ENCODE measurements around the gene PVRIG.

PVRIG gene

DNA sequence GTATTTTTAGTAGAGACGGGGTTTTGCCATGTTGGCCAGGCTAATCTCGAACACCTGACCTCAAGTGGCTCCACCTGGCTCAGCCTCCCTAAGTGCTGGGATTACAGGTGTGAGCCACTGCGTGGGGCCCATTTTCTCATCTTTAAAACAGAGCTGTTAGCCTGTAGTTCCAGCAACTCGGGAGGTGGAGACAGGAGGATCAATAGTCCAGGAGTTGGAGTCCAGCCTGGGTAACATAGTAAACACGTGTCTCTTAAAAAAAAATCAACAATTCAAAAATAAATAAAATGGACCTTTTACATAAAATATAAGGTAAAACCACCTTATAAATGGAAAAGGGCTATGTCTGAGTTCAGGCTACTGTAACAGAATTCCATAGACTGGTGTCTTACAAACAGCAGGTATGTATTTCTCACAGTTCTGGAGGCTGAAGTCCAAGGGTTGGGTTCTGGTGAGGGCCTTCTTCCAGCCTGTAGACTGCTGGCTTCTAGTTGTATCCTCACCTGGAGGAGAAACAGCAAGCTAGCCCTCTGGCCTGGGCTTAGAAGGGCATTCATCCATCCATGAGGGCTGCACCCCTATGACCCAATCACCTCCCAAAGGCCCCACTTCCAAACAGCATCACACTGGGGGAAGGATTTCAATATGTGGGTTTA, 7.0 kb upstream of the PVRIG start:
- TF ChIP-seq, protein P1, sequence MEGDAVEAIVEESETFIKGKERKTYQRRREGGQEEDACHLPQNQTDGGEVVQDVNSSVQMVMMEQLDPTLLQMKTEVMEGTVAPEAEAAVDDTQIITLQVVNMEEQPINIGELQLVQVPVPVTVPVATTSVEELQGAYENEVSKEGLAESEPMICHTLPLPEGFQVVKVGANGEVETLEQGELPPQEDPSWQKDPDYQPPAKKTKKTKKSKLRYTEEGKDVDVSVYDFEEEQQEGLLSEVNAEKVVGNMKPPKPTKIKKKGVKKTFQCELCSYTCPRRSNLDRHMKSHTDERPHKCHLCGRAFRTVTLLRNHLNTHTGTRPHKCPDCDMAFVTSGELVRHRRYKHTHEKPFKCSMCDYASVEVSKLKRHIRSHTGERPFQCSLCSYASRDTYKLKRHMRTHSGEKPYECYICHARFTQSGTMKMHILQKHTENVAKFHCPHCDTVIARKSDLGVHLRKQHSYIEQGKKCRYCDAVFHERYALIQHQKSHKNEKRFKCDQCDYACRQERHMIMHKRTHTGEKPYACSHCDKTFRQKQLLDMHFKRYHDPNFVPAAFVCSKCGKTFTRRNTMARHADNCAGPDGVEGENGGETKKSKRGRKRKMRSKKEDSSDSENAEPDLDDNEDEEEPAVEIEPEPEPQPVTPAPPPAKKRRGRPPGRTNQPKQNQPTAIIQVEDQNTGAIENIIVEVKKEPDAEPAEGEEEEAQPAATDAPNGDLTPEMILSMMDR (IDR thresholded peaks at IDR 0.05): no peak

DNA sequence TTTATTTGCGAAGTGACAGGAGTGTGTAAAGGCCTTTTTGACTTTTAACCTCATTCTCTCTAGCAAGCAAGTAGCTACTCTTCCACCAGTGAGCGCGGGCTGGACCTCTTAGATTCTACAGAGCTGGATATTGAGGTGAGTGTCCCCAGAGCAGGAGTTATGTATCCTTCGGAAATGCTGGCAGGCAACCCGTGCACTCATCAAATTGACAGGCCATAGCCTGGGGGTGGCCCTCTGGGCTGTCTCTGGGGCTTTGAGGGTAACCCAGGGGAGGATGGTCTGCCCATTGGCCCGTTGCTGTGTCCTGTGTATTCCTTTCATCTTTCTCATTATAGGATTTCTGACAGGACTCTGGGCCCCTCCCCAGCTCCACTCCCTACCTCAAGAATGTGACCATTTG, 6.1 kb upstream of the PVRIG start:
- TF ChIP-seq, protein P1 (IDR thresholded peaks at IDR 0.05): no peak

DNA sequence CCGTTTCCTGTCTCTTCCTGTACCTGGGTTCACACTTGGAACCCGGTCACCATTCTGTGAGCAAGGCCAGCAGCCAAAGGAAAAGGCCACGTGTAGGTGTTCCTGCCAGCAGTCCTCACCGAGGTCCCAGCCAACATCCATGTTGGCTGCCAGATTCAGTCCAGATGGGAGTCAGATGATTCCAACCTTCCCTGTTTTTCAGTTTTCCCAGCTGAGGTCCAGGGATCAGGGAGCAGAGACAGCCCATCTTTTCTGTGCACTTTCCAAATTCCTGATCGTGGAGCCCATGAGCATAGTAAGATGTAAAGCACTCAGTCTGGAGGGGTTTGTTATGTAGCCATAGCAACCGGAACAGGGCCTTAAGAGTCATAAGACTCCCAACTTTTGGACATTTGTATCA, 3.9 kb upstream of the PVRIG start:
- TF ChIP-seq, protein P1 (IDR thresholded peaks at IDR 0.05): no peak

DNA sequence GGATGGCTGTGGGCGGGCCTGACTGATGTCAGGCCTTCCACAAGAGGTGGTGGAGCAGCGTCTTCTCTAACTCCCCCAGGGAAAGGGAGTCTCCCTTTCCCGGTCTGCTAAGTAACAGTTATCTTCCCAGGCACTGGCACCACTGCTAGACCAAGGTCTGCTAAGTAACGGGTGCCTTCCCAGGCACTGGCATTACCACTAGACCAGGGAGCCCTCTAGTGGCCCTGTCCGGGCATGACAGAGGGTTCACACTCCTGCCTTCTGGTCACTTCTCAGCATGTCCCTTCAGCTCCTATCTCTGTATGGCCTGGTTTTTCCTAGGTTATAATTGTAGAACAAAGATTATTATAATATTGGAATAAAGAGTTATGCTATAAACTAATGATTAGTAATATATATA, 1.8 kb upstream of the PVRIG start:
- TF ChIP-seq, protein P1 (IDR thresholded peaks at IDR 0.05): 0 out of 2 replicates have a peak, but pooled peaks have one; percentile 14

DNA sequence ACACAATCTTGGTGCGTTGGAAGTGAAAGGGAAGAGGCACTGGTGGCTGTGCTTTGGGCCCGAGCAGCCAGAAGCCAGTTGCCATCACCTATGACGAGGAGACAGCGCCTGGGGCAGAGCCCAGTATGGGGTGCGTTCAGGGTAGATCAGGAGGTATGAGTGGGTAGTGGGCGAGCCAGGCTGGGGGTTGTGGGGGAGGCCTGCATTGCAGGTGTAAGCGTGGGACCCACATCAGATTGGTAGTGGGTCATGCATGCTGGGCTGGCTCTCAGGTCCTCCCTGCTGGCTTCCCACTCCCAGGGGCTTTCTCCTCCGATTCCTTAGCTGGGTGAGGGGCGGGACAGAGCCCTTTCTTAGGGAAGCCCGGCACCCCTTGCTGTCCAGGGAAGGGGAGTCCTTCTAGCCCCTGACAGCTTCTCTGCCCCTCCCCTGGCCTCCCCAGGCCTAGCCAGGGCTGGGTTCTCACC, 445 bp upstream of the PVRIG start:
- TF ChIP-seq, protein P1 (IDR thresholded peaks at IDR 0.05): no peak

DNA sequence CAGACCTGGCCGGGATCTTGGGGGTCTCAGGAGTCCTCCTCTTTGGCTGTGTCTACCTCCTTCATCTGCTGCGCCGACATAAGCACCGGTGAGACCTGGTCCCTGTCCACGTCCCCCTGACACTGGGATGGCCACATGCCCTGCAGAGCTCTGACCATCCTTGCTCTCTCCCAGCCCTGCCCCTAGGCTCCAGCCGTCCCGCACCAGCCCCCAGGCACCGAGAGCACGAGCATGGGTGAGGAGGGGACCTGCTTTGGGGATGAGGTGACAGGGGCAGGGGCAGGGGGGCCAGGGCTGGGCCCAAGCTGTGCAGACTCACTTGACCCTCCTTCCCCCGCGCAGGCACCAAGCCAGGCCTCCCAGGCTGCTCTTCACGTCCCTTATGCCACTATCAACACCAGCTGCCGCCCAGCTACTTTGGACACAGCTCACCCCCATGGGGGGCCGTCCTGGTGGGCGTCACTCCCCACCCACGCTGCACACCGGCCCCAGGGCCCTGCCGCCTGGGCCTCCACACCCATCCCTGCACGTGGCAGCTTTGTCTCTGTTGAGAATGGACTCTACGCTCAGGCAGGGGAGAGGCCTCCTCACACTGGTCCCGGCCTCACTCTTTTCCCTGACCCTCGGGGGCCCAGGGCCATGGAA, 959 bp downstream of the PVRIG start:
- TF ChIP-seq, protein P1 (IDR thresholded peaks at IDR 0.05): no peak

DNA sequence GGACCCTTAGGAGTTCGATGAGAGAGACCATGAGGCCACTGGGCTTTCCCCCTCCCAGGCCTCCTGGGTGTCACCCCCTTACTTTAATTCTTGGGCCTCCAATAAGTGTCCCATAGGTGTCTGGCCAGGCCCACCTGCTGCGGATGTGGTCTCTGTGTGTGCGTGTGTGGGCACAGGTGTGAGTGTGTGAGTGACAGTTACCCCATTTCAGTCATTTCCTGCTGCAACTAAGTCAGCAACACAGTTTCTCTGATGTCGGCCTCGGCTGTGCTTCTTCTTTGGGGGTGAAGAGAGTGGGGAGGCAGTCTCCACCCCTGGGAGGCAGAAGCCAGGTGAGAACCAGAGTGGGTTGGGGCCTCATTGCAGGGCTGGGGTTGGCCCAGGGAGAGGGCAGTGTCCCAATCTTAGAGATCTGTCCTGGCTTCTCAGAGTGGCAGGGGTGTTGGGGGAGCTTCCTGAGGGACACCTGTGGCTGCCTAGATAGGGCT, 1.5 kb downstream of the PVRIG start:
- TF ChIP-seq, protein P1 (IDR thresholded peaks at IDR 0.05): no peak
